Measurements from ENCODE around the gene CACNB1. TPM values are rescaled to one million over a fixed set of nuclear protein-coding genes. Genes with fewer than 3 reads are reported as not detected.
A peak's percentile ranks its signal among the peaks of the same experiment; 100 is the strongest.

The CACNB1 gene
- total and polyA plus RNA-seq, 12 donors = 0.85 to 28.8 (median 5.6) TPM

GRCh38 chr17:39123627-39124026 is 73.8 kb downstream of the CACNB1 start:
- WGBS, 4 donors = 28 to 61% (median 60%) methylated on average over 2 to 9 of the region's 9 CpGs
- Histone ChIP-seq H3K4me3 (no peak overlapping the region), H3K36me3 (replicated peaks in 1 of 2) (no peaks in the 10 kb centered on the region), H3K27me3 (no peaks in the 10 kb centered on the region), H3K9me3 (replicated peaks in 1 of 3) (no peaks in the 10 kb centered on the region), H3K27ac (no peak overlapping the region), H3K4me1 (replicated peaks in 1 of 2) (no peaks in the 10 kb centered on the region)
- DNase-seq = peak in 1 of 7 donors; percentile 19
- intact Hi-C loops (cut with DNase I) = no loop called here
- TF ChIP-seq CTCF (IDR thresholded peaks at IDR 0.05) = no peak
- TF ChIP-seq POLR2A (IDR thresholded peaks at IDR 0.05) = no peak

Other genes with a start within 250 kb of the CACNB1 start
- not detected for gene FBXO47, start 230.3 kb downstream of the CACNB1 start, total RNA-seq
- gene FBXO47, start 230.3 kb downstream of the CACNB1 start, polyA plus RNA-seq = not detected
- 1 to 10 TPM; 1.3 to 5.0 (median 3.3) TPM for gene PLXDC1, start 46.0 kb downstream of the CACNB1 start, total RNA-seq
- gene PLXDC1, start 46.0 kb downstream of the CACNB1 start, polyA plus RNA-seq = 1 to 10 TPM; 1.5 to 5.6 (median 4.8) TPM
- gene ARL5C, start 31.5 kb downstream of the CACNB1 start, total RNA-seq = not detected
- not detected for gene ARL5C, start 31.5 kb downstream of the CACNB1 start, polyA plus RNA-seq
- 1,000 to 10,000 TPM; 1,513 to 2,859 (median 2,411) TPM for gene RPL19, start 2.6 kb upstream of the CACNB1 start, total RNA-seq
- 1,000 to 10,000 TPM; 2,256 to 4,908 (median 2,700) TPM for gene RPL19, start 2.6 kb upstream of the CACNB1 start, polyA plus RNA-seq
- gene STAC2, start 28.3 kb upstream of the CACNB1 start, total RNA-seq = 1 to 10 TPM in 1 of 9 donors, under 1 TPM in 3, not detected in 5; 0.22 to 1.1 (median 0.60) TPM
- gene STAC2, start 28.3 kb upstream of the CACNB1 start, polyA plus RNA-seq = 1 to 10 TPM in 1 of 3 donors, under 1 TPM in 2; 0.48 to 1.0 (median 0.48) TPM
- 10 to 100 TPM; 11.5 to 41.5 (median 21.6) TPM for gene FBXL20, start 204.0 kb upstream of the CACNB1 start, total RNA-seq
- 1 to 10 TPM; 3.7 to 9.1 (median 6.2) TPM for gene FBXL20, start 204.0 kb upstream of the CACNB1 start, polyA plus RNA-seq

Data from adrenal gland (tissue), 12 donors.